HepG2 (cell line): ENCODE results near the gene STK10. TPM values are rescaled to one million over a fixed set of nuclear protein-coding genes. Genes with fewer than 3 reads are reported as not detected.
A peak's percentile ranks its signal among the peaks of the same experiment; 100 is the strongest.

ENCODE experiments used
- BRD4 ChIP-seq: sonication (generic); formaldehyde crosslinking; IDR thresholded peaks from 2 replicates; pipeline ENCODE4 v1.4.0; 2020; ENCODE audit warnings: missing genetic modification reagents
- CAMTA2 ChIP-seq: sonication (generic); formaldehyde crosslinking; IDR thresholded peaks from 2 replicates; pipeline ENCODE4 v1.4.0; 2020; ENCODE audit warnings: mild to moderate bottlenecking, missing genetic modification reagents, borderline replicate concordance
- HNF1B ChIP-seq: sonication (generic); formaldehyde crosslinking; IDR thresholded peaks from 2 replicates; pipeline ENCODE4 v1.5.1; 2020; ENCODE audit warnings: mild to moderate bottlenecking, moderate library complexity, missing genetic modification reagents
- HOXA3 ChIP-seq: sonication (generic); formaldehyde crosslinking; IDR thresholded peaks from 2 replicates; pipeline ENCODE4 v1.5.0; 2020; ENCODE audit warnings: missing genetic modification reagents
- JDP2 ChIP-seq: sonication (generic); formaldehyde crosslinking; IDR thresholded peaks from 2 replicates; pipeline ENCODE4 v1.8.1; 2022; ENCODE audit warnings: missing genetic modification reagents, borderline replicate concordance
- KLF11 ChIP-seq: IDR thresholded peaks from 2 replicates; pipeline ENCODE4 v1.6.1; 2016; ENCODE audit warnings: missing compliant biosample characterization
- MED1 ChIP-seq: sonication (generic); formaldehyde crosslinking; IDR thresholded peaks from 2 replicates; pipeline ENCODE4 v1.4.0; 2020; ENCODE audit warnings: missing genetic modification reagents
- NKX3-1 ChIP-seq: sonication (generic); formaldehyde crosslinking; IDR thresholded peaks from 2 replicates; pipeline ENCODE4 v1.5.0; 2020; ENCODE audit warnings: missing genetic modification reagents
- RFX5 ChIP-seq: IDR thresholded peaks from 2 replicates; pipeline ENCODE4 v1.6.1; 2011; ENCODE audit warnings: low read depth, low read length, improper control_type of control experiment
- RORA ChIP-seq: sonication (generic); formaldehyde crosslinking; IDR thresholded peaks from 2 replicates; pipeline ENCODE4 v1.5.0; 2020; ENCODE audit warnings: mild to moderate bottlenecking, missing genetic modification reagents, moderate library complexity
- SAFB2 ChIP-seq: sonication (generic); formaldehyde crosslinking; IDR thresholded peaks from 2 replicates; pipeline ENCODE4 v1.5.1; 2020; ENCODE audit warnings: missing genetic modification reagents, low read depth, mild to moderate bottlenecking, borderline replicate concordance
- SPEN ChIP-seq: sonication (generic); formaldehyde crosslinking; IDR thresholded peaks from 2 replicates; pipeline ENCODE4 v1.5.1; 2020; ENCODE audit warnings: low read depth, mild to moderate bottlenecking, missing genetic modification reagents
- SYNCRIP ChIP-seq: fragments of 200-400 bp; formaldehyde crosslinking; IDR thresholded peaks from 2 replicates; pipeline ENCODE4 v1.6.1; 2018; ENCODE audit warnings: mild to moderate bottlenecking, low read depth, low read length; ENCODE audit not compliant: insufficient read depth
- ZHX2 ChIP-seq, 2 experiments: sonication (generic) in 1 of 2; formaldehyde crosslinking in 1 of 2; IDR thresholded peaks; 2 replicates each; pipeline versions ENCODE4 v1.6.1 to v1.9.0; 2014 to 2022; ENCODE audit warnings: antibody characterized with exemption in 1 of 2, borderline replicate concordance in 1 of 2, inconsistent platforms in 1 of 2, low read depth in 1 of 2, missing genetic modification reagents in 1 of 2
- ZMYM3 ChIP-seq: sonication (generic); formaldehyde crosslinking; IDR thresholded peaks from 2 replicates; pipeline ENCODE4 v1.5.1; 2020; ENCODE audit warnings: mild to moderate bottlenecking, missing genetic modification reagents
- ZNF207 ChIP-seq: fragments of 450-650 bp; IDR thresholded peaks from 2 replicates; pipeline ENCODE4 v1.6.1; 2016; ENCODE audit warnings: antibody characterized with exemption, borderline replicate concordance
- ZNF232 ChIP-seq: sonication (generic); formaldehyde crosslinking; IDR thresholded peaks from 2 replicates; pipeline ENCODE4 v1.4.0; 2020; ENCODE audit warnings: missing genetic modification reagents, borderline replicate concordance
- ZNF274 ChIP-seq: sonication (generic); formaldehyde crosslinking; IDR thresholded peaks from 2 replicates; pipeline ENCODE4 v1.5.1; 2020; ENCODE audit warnings: mild to moderate bottlenecking, missing genetic modification reagents
- ZNF3 ChIP-seq: IDR thresholded peaks from 2 replicates; pipeline ENCODE4 v1.7.0; 2017; ENCODE audit warnings: inconsistent platforms
- ZNF644 ChIP-seq: IDR thresholded peaks from 2 replicates; pipeline ENCODE4 v1.6.1; 2016; ENCODE audit warnings: low read depth
- ZNF780A ChIP-seq: sonication (generic); formaldehyde crosslinking; IDR thresholded peaks from 2 replicates; pipeline ENCODE4 v1.8.0; 2022; ENCODE audit warnings: mild to moderate bottlenecking, missing genetic modification reagents, moderate library complexity
- ZXDC ChIP-seq: sonication (generic); formaldehyde crosslinking; IDR thresholded peaks from 2 replicates; pipeline ENCODE4 v1.5.0; 2020; ENCODE audit warnings: mild to moderate bottlenecking, missing genetic modification reagents
- polyA plus RNA-seq, 8 experiments: library from polyadenylated mRNA; depleted of rRNA in 3 of 8; stranded (reverse) in 7 of 8; unstranded in 1 of 8; fragments of >200 nt; fragmentation: Illumina TruSeq in 4 of 8; extraction: Trizol in 4 of 8; gene quantifications; 2 replicates each; pipeline versions ENCODE4 v1.2.1 to v1.2.3, GENCODE V29; 2011 to 2016; ENCODE audit warnings: low read depth in 4 of 8, missing spikeins in 1 of 8, mixed read lengths in 1 of 8; ENCODE audit not compliant: insufficient read depth in 1 of 8
- total RNA-seq, 5 experiments: library from RNA; depleted of rRNA; stranded (reverse); fragments of >200 nt; fragmentation: Illumina TruSeq; extraction: Trizol; gene quantifications; 2 replicates each; pipeline ENCODE4 v1.2.3, GENCODE V29; 2016; ENCODE audit warnings: low read depth in 1 of 5

The STK10 gene
- total and polyA plus RNA-seq, 2 of the 13 experiments (the other 11 are each of a cell fraction or from before 2014, with no cell fraction given): 7.0 to 7.2 TPM

- TF ChIP-seq ZHX2 (IDR thresholded peaks at IDR 0.05; ENCODE audit: low read depth) (no peak), ZHX2 (CRISPR knock-in tag; IDR thresholded peaks at IDR 0.05; ENCODE audit: borderline replicate concordance) (no peak), ZNF780A (CRISPR knock-in tag) (no peak; the same call in 1 of the 2 replicates), ZNF232 (CRISPR knock-in tag) (no peak), RFX5 (no peak), ZXDC (CRISPR knock-in tag) (no peak), ZMYM3 (CRISPR knock-in tag) (no peak), MED1 (CRISPR knock-in tag) (peak; percentile 55), JDP2 (no peak), ZNF644 (CRISPR knock-in tag) (peak; percentile 57; the same call in 1 of the 2 replicates), ZNF3 (CRISPR knock-in tag) (no peak), KLF11 (CRISPR knock-in tag) (no peak), BRD4 (CRISPR knock-in tag) (no peak), ZNF207 (no peak), ZNF274 (no peak), HNF1B (CRISPR knock-in tag) (peak; percentile 53; the same call in 1 of the 2 replicates), SPEN (CRISPR knock-in tag) (no peak), CAMTA2 (no peak), RORA (CRISPR knock-in tag) (no peak), SYNCRIP (no peak), SAFB2 (CRISPR knock-in tag) (no peak), NKX3-1 (CRISPR knock-in tag) (no peak), HOXA3 (CRISPR knock-in tag) (peak; percentile 41; the same call in 1 of the 2 replicates)
Observed at GRCh38 chr5:172156541-172156994, 31.5 kb downstream of the STK10 start (continued).
